GM19324 (cell line): ENCODE measurements around the gene AMBN.

Source experiments
- ATAC-seq: cut with Tn5 transposase; IDR thresholded peaks from one replicate; pipeline ENCODE4 v1.9.1; 2021; ENCODE audit warnings: mild to moderate bottlenecking, moderate library complexity; ENCODE audit not compliant: unreplicated experiment, low FRiP score

AMBN gene, protein sequence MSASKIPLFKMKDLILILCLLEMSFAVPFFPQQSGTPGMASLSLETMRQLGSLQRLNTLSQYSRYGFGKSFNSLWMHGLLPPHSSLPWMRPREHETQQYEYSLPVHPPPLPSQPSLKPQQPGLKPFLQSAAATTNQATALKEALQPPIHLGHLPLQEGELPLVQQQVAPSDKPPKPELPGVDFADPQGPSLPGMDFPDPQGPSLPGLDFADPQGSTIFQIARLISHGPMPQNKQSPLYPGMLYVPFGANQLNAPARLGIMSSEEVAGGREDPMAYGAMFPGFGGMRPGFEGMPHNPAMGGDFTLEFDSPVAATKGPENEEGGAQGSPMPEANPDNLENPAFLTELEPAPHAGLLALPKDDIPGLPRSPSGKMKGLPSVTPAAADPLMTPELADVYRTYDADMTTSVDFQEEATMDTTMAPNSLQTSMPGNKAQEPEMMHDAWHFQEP

DNA sequence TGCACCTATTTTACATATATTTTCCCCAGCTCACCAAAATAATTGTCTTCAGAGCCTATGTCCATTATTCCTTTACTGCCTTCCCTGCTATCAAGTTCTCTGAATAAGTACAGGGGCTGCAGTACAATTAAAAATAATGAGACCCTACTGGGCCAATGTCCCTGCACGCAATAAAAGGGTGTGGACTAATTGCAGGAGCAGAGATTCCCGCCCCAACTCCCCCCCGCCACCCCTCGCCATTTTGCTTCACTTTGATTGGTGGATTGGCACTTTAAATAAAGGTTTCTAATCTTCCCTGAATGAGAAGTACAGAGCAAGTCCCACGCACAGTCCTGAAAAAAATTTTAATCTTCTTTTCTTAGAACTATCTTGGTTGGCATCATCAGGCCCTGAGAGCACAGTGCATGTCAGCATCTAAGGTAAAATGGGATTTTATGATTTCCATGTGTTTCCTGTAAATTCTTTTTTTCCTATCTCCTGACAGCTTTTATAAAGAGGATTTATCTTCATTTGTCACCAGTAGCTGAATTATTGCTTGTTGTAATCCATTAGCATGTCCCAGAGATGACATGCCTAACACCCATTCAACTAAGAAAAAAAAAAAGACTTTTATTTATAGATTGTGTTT is at the start of gene AMBN:
AMBN (plus strand) TSS at position 302 of the 628 bp plus-strand sequence; CDS start at position 405, 103 bp downstream.
- ATAC-seq = no peak

DNA sequence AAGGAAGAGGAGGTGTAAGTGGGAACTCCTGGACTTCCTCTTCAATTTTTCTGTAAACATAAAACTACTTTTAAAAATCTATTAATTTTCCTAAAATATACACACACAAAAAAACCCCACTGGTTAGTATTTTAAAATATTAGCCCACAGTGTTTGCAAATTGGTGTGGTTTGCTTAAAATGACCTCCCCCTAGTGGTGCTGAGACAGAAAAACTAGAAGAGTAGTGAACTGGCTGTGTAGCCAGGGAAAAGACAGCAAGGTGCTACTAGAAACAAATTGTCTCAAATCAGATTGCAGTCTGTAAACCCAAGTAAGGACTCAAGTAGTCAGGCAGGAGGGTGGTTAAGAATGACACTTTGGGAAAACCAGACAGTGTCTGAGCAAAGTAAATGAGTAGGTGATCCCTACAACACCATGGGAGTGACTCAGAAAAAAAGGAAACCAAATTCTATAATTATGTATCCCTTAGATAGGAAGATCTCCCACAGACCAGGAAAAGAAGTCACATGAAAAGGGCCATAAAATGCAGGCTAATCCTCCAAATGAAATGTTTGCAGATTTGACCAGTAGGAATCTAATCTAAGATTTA is 47.7 kb upstream of the AMBN start:
- no peak for ATAC-seq

DNA sequence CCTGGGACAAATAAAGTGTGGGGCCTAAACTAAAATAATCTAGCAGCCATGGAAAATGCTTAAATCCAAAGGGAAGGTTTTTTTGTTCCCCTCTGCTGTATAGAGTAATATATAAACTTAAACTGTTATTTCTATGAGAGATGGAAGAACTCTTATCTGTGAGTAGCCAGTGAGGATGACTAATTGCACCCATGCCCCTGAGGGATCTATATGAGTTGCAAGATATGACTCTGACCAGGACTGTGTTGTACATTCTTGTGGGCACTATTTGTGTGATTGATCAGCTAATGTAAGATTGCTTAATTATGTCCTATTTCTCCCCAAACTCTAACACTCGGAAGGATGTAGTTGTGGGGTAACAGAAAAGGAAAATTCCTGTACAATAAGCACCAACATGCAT is 35.2 kb upstream of the AMBN start:
- no peak for ATAC-seq

DNA sequence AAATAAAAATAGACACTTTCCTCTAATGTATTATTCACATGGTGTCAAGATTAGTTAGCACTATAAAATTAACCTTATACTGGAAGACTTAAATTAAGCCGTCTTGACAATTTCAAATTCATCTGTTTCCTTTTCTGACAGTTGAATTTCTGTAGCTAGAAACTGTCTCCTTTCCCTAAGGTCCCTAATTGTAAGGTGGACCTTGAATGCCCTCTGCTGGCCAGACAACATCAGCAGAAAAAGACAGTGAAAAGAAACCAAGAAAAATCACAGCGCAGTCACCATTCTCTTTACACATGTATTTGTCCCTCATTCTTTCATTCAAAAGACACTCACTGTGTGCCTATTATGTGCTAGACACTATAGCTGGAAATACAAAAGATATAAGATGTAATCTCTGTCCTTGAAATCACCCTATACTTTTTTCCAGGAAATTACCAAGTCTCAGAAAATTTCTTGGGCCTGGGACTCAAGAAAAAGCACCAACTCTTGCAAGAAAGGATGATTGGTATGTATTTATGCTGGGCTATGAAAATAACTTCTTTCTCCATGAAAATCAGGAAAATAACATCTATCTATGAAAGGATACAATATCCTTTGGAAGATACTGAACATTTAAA is 32.7 kb upstream of the AMBN start:
- no peak for ATAC-seq

DNA sequence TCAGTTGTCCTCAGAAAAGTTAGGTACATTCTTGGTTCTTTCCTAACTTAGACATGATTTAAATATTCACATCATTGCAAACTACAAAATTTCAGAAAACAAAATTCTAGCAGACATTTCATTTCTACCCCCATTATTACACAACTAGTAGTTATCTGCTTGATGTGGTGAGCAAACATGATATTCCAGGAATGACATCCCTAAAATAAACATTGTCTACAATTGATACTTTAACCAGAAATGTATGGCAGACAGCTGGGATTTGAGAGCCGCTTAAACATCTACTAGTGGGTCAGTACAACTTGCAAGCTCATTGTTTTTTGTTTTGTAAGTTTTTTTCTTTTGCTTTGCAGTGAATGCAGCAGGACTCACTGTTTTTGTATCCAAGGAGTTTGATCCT is 32.1 kb upstream of the AMBN start:
- no peak for ATAC-seq

DNA sequence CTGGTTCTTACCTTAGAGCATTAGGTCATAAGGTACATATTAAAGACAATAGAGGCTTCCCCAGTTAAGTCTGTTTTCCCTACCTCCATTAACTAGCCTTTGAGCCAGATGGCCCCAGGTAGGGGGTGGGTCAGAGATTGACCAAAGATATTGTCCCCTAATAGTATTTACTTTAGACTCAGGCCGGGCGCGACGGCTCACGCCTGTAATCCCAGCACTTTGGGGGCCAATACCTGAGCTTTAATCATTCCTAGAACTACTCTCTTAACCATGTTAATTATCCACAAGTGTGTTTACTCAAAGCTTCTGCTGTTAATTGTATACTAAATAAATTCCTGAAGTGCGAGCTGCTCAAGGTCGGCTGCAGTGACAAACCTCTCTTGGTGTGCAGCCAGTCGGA is 28.0 kb upstream of the AMBN start:
- ATAC-seq = no peak

DNA sequence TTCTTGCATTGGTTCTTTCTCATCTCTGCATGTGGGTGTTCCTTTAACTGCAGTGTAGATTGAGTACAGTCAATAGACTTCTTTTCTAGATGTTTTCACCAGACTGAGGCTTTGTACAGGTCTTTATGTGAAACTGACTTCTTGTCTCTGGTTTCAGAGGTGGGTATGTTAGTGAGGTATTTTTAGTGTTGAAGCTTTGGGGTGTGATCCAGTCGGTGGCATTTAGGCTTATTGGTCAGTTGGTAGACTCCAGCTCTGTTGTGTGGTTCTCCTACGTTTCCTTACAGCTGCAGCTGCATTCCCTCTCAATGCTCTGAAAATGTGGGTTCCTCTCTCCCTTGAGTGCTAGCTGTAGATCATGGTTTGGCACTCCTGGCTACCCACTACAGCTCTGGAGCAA is 21.3 kb upstream of the AMBN start:
- ATAC-seq = no peak

DNA sequence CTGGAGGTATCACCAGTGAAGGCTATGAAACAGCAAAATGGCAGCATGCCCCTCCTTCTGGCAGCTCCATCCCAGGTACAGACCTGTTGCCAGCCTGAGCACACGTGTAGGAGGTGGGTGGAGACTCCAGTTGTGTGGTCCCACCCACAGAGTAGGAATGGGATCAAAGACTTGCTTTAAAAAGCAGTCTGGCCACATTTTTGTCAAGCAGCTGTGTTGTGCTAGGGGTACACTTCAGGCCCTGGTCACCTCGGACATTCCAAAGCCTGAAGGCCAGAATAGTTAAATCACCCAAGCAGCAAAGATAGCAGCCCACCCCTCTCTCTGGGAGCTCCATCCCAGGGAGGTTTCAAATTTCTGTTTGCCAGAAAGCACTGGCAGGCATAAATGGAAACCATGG is 20.3 kb upstream of the AMBN start:
- ATAC-seq = no peak

DNA sequence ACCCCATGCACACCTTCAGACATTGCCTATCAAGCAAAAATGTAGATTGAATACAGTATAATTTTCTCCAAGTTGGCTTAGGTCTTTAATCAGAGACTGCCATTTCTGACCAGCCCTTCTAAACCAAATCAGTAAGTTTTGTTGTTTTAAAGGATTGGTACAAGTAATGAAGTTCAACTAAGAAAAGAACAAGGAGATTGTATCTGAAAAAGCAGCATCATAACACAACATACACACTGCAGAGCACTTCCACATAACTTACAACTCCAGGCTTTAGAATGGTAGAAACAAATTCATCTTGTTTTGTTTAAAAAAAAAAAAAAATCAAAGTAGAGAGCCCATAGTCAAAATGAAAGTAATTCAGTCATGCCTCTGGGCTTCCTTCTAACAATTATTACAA is 16.1 kb upstream of the AMBN start:
- ATAC-seq = no peak

DNA sequence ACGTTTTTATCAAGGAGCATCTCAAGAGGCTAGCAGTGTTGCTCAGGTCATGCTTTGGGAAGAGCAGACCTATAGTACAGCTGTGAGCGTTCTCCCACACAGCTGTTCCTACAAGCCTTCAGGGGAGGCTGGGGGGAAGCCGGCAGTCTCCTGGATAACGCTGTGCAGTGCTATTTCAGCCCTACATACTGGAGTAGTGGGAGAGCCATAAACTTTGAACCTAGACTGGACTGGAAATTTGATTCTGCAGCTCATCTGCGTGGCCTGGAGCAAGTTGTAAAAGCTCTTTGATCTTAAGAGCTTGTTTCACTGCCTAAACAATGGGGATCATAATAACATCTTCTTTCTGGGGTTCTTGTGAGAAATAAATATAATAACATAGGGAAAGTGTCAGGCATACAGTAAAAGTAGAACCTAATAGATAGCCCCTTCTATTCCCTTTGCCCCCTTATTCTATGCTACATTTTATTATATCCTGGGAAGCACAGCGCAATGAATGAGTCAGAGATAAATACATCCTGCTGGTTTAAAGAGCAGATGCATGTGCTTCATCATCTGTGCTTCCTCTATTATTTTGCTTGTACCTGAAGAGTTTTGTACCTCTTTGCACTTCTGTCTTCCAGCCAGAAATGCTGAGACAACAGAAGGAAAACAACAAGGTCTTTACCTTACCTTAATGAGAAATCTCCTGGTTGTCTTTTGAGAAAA is 14.7 kb upstream of the AMBN start:
- no peak for ATAC-seq

DNA sequence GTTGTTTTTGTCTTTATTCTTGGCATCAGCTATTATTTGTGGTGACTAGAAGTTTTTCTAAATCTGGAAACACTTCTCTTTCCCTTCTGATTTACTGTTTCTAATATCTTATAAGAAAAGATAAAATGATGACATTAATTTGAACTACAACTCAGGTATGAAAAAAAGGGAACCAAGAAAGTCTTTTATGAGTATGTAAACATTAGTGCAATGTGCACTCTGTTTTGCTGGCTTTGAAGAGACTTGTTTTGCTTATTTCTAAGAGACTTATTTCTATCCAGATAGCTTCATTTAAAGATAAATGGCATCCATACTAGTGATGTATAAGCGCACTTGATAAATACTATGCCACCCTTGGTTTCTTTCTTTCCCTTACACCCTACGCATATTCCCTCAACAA is 10.1 kb upstream of the AMBN start:
- ATAC-seq = no peak

DNA sequence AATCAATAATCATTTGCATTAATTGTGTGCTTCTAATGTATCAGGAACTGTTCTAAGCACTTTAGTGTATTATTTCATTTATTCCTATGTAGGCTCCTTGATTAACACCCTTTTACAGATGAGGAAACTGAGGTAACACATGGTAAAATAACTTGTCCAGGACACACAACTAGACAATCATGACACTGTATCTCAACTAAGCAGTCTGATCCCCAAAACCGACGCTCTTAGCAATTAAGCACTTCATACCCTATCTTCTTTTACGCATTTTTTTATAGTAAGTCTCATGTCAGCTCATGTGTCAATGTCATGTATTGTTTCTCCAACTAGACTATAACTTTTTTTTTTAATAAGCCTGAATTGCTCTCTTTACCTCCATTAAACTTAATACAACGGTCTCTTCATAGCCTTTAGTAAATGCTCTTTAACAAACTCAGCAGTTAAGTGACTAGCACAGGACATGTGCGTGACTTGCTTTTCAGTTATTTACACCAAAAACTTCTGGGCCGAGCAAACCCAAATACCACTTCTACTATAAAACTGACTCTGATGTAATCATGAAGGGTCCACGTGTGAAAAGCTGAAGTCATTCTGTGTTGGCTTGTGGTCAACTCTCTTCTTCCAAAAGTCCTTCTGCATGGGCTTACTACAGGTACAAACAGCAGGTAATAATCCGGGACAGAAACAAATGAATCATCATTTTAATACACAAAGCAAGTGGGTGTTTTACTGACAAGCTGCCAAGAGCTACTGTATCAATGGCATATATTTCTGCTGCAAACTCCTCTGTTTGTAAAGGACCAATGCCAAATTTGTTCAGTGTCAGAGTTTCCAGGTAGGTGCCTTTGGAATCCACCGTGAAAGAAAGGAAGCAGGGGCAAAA is 7.9 kb upstream of the AMBN start:
- ATAC-seq = no peak

DNA sequence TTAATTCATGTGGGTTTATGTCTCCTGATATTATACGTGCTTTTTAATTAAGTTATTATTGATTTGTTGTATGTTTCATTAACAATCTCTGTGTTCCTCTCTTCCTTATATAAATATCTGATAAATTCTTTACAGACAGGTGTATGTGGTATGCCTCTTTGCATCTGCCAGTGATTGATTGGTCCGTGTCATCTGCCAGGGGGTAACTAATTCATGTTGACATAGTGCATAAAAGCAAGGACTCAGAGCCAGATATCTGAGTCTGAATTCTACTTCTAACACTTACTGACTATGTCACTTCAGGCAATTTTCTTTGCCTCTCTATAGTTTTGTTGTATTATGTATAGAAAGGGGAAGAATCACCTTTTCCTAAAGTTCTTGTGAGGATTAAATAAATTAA is 5.2 kb upstream of the AMBN start:
- ATAC-seq = no peak

DNA sequence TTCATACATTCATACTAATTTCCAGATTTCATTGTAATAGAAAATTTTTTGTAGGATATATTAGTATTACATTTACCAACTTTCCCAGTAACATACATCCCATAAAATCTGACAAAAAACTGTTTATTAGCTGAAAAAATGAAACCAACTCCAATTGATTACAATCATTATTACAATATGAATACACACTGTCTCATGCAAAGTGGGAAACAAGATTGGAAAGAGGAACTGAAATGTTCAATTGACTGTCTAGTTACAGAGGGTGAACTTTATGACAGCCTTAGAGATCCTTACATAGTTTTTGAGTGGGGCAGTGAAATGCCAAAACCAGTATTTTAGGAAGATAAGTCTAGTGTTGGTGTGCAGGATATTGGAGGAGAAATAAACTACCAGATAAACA is 2.3 kb upstream of the AMBN start:
- peak; percentile 96 for ATAC-seq

DNA sequence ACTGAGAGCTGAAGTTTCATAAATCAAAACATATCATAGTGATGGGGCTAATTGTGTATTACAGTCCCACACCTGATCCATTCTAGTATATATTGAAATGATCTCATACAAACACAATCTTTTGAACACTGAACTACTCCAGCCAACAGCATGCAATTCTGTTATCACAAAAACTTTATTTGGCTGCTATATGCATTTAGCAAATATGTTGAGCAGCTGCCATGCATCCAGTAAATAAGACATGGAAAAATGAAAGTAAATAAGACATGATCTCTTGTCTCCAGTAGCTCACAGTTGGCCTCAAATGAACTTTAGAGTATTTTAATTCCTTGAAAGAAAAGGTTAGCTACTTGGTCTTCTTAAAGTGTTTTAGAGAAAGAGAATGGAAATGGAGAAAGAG is 2.1 kb downstream of the AMBN start:
- ATAC-seq = no peak

DNA sequence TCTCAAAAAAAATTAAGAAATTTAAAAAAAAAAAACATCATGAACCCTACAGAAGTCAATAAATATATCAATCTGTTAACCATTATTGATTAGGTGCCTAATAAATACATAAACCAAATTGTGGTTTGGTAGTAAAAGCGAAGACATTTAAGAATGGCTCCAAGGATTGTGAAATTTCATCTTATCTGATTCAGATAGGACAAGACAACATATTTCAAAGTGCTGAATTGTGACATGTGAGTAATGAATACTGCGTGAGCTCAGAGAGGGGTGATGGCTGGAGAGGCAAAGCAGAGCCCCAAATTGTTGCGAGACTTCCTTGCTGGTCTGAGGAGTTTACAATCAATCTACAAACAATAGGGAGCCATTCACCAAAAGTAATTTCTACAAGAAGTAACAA is 8.2 kb downstream of the AMBN start:
- no peak for ATAC-seq

DNA sequence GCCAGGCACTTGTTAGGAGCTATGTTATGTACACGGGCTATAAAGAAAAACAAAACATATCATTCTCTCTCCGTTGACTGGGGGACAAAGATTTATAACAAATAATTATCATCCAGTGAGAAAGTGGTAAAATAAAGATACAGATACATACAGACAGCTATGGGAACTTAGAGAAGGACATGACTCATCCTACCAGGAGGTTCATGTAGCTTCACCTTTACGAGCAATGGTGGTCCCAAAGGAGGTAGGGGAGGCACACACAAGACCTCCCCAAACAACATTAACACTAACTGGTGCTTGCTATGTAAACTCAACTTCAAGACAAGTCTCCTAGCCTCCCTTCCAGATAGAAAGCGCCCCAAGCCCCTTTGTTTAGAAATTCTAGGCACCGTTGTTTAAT is 8.9 kb downstream of the AMBN start:
- ATAC-seq = peak; percentile 17

DNA sequence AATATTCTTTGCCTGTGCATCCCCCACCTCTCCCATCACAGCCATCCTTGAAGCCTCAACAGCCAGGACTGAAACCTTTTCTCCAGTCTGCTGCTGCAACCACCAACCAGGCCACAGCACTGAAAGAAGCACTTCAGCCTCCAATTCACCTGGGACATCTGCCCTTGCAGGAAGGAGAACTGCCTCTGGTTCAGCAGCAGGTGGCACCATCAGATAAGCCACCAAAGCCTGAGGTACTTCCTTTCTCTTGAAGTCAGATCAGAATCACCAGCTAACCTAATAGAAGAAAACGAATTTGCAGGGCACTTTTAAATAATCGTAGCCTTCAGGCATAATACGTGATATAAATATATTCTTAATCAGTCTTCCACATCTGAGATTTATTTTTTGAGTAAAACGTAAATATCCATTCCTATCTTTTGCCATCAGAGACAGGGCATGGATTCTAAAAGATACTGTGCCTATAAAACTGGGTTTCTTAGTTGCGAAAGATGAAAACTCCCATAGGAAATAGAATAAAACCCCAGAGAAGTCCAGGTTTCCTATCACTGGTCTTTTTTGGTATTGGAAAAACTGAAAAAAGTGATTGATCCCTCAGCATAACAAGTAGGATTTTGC is 9.5 kb downstream of the AMBN start:
- ATAC-seq = peak; percentile 86

DNA sequence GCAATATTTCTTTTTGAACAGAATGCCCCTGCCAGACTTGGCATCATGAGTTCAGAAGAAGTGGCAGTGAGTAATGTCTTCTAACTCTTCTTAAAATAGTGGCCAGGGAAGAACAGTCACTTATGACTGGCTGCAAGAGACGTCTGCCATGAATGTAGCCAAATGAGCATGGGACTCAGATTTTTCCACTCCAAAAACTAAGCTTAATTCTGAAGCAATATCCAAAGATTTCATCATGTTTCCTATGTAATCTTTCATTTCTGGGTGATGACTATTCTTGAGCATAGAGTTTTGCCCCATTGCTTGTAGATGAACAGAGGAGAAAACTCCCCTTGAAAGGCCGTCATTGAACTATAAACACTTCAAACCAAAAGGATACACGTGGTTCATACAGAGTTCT is 11.8 kb downstream of the AMBN start:
- no peak for ATAC-seq
